GM12891 (cell line): Measurements from ENCODE around the gene CHD3.

Source experiments
- POLR2A ChIP-seq: IDR thresholded peaks from 2 replicates; pipeline ENCODE4 v1.6.1; 2011; ENCODE audit warnings: low read depth, low read length, control low read depth
- SPI1 ChIP-seq: IDR thresholded peaks from 2 replicates; pipeline ENCODE4 v1.6.1; 2011; ENCODE audit warnings: low read depth, low read length, control low read depth
- TAF1 ChIP-seq: IDR thresholded peaks from 2 replicates; pipeline ENCODE4 v1.6.1; 2011; ENCODE audit warnings: low read depth, low read length, control low read depth

GRCh38 chr17:7850701-7851437 is 37.7 kb upstream of the CHD3 start:
- TF ChIP-seq POLR2A = peak; percentile 10; the same call in 1 of the 2 replicates
- TF ChIP-seq SPI1 = no peak
- no peak for TF ChIP-seq TAF1
